Hepatocyte (in vitro differentiated cells): Measurements from ENCODE around the gene FAM151B. TPM values are rescaled to one million over a fixed set of nuclear protein-coding genes. Genes with fewer than 3 reads are reported as not detected.
"Not testable (repeated sequence)": the region's sequence is repeated elsewhere in the genome, so short reads cannot be mapped to it uniquely, and the experiment has no call there.

Experiments
- DNase-seq: peaks from one replicate; pipeline ENCODE4 v3.0.0-alpha.2; 2016; ENCODE audit warnings: low spot score
- H2AFZ ChIP-seq: fragments of 200-600 bp; sonication (generic); 2 replicates; pipeline ENCODE4 v1.6.0; 2016; ENCODE audit warnings: antibody characterized with exemption, mild to moderate bottlenecking
- H3K27ac ChIP-seq: fragments of 200-600 bp; sonication (generic); 2 replicates; pipeline ENCODE4 v1.5.1; 2016; ENCODE audit warnings: mild to moderate bottlenecking
- H3K27me3 ChIP-seq: fragments of 200-600 bp; sonication (generic); 2 replicates; pipeline ENCODE4 v1.6.1; 2016
- H3K36me3 ChIP-seq: fragments of 200-600 bp; sonication (generic); replicated peaks from 2 replicates; pipeline ENCODE4 v1.5.1; 2016; ENCODE audit warnings: low read depth; ENCODE audit not compliant: insufficient read depth
- H3K4me1 ChIP-seq: fragments of 200-600 bp; sonication (generic); 2 replicates; pipeline ENCODE4 v1.5.1; 2016; ENCODE audit warnings: mild to moderate bottlenecking, moderate library complexity; ENCODE audit not compliant: insufficient read depth
- H3K4me2 ChIP-seq: fragments of 200-600 bp; sonication (generic); 2 replicates; pipeline ENCODE4 v1.6.0; 2016
- H3K4me3 ChIP-seq: fragments of 200-600 bp; sonication (generic); 2 replicates; pipeline ENCODE4 v1.5.1; 2016; ENCODE audit warnings: mild to moderate bottlenecking
- H3K79me2 ChIP-seq: fragments of 200-600 bp; sonication (generic); 2 replicates; pipeline ENCODE4 v1.6.0; 2017; ENCODE audit warnings: mild to moderate bottlenecking
- H3K9me2 ChIP-seq: fragments of 200-600 bp; sonication (generic); replicated peaks from 2 replicates; pipeline ENCODE4 v1.6.0; 2017; ENCODE audit warnings: mild to moderate bottlenecking; ENCODE audit not compliant: insufficient read depth
- H3K9me3 ChIP-seq: fragments of 200-600 bp; sonication (generic); 2 replicates; pipeline ENCODE4 v1.5.1; 2016; ENCODE audit warnings: low read depth, mild to moderate bottlenecking
- H4K20me1 ChIP-seq: fragments of 200-600 bp; sonication (generic); 2 replicates; pipeline ENCODE4 v1.6.0; 2016; ENCODE audit warnings: mild to moderate bottlenecking; ENCODE audit not compliant: insufficient read depth, poor library complexity, severe bottlenecking
- EZH2 ChIP-seq: fragments of 200-600 bp; sonication (generic); IDR thresholded peaks from 2 replicates; pipeline ENCODE4 v1.6.1; 2016; ENCODE audit warnings: antibody characterized with exemption, mild to moderate bottlenecking, borderline replicate concordance
- EZH2phosphoT487 ChIP-seq: fragments of 200-600 bp; sonication (generic); IDR thresholded peaks from one replicate; pipeline ENCODE4 v1.6.1; 2018; ENCODE audit warnings: antibody characterized with exemption, mild to moderate bottlenecking, low read depth, moderate library complexity; ENCODE audit not compliant: unreplicated experiment, severe bottlenecking
- WGBS: methylation state at CpG from one replicate; pipeline ENCODE4 v1.1.6; 2016; ENCODE audit warnings: low lambda C conversion rate; ENCODE audit errors: missing lambda C conversion rate; 5-methylcytosine and 5-hydroxymethylcytosine counted together
- polyA plus RNA-seq: library from polyadenylated mRNA; unstranded; fragments of >200 nt; fragmentation: Nextera tagmentation; extraction: Ambion mirVana; gene quantifications from 2 replicates; pipeline ENCODE4 v1.2.1, GENCODE V29; 2016
- total RNA-seq: library from RNA; depleted of rRNA; stranded (reverse); fragments of >200 nt; gene quantifications from 2 replicates; pipeline ENCODE4 v1.2.3, GENCODE V29; 2014
- TF ChIP-seq, protein P1 (sequence below): fragments of 200-600 bp; sonication (generic); IDR thresholded peaks from 2 replicates; pipeline ENCODE4 v1.5.1; 2016; ENCODE audit warnings: antibody characterized with exemption, mild to moderate bottlenecking; ENCODE audit not compliant: poor library complexity

The FAM151B gene
- total and polyA plus RNA-seq, 2 experiments from 2014 or later, result 0.94 to 2.7 TPM

- 90% methylated on average over 3 of the region's 3 CpGs for WGBS
These were observed 3.4 kb downstream of the FAM151B start for GRCh38 chr5:80491296-80491695.

GRCh38 chr5:80492741-80493140 lies 4.8 kb downstream of the FAM151B start:
- H3K79me2 ChIP-seq, result no peaks in the 10 kb centered on the region
- H3K9me2 ChIP-seq, result no peaks in the 10 kb centered on the region
- no peak overlapping the region for H3K4me3 ChIP-seq
- TF ChIP-seq, protein P1, sequence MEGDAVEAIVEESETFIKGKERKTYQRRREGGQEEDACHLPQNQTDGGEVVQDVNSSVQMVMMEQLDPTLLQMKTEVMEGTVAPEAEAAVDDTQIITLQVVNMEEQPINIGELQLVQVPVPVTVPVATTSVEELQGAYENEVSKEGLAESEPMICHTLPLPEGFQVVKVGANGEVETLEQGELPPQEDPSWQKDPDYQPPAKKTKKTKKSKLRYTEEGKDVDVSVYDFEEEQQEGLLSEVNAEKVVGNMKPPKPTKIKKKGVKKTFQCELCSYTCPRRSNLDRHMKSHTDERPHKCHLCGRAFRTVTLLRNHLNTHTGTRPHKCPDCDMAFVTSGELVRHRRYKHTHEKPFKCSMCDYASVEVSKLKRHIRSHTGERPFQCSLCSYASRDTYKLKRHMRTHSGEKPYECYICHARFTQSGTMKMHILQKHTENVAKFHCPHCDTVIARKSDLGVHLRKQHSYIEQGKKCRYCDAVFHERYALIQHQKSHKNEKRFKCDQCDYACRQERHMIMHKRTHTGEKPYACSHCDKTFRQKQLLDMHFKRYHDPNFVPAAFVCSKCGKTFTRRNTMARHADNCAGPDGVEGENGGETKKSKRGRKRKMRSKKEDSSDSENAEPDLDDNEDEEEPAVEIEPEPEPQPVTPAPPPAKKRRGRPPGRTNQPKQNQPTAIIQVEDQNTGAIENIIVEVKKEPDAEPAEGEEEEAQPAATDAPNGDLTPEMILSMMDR, result no peak
- no peak for TF ChIP-seq EZH2
- no peak for TF ChIP-seq EZH2phosphoT487
- H4K20me1 ChIP-seq, result no peaks in the 10 kb centered on the region
- peak overlapping the region; percentile 25 for H3K27ac ChIP-seq
- WGBS, result 100% methylated on average over 3 of the region's 3 CpGs
- H3K36me3 ChIP-seq, result no peaks in the 10 kb centered on the region
- H3K27me3 ChIP-seq, result no peaks in the 10 kb centered on the region
- DNase-seq, result no peak
- no peak overlapping the region for H3K4me2 ChIP-seq
- H2AFZ ChIP-seq, result no peak overlapping the region
- H3K4me1 ChIP-seq, result no peaks in the 10 kb centered on the region
- no peaks in the 10 kb centered on the region for H3K9me3 ChIP-seq

More at GRCh38 chr5:80491296-80491695, 3.4 kb downstream of the FAM151B start:
- TF ChIP-seq, protein P1, result no peak
- TF ChIP-seq EZH2 (no peak), EZH2phosphoT487 (no peak)
- Histone ChIP-seq H3K27ac (no peak overlapping the region), H4K20me1 (no peaks in the 10 kb centered on the region), H3K4me2 (no peak overlapping the region), H3K36me3 (no peaks in the 10 kb centered on the region), H2AFZ (no peak overlapping the region), H3K9me2 (no peaks in the 10 kb centered on the region), H3K9me3 (no peaks in the 10 kb centered on the region), H3K79me2 (no peaks in the 10 kb centered on the region), H3K27me3 (no peaks in the 10 kb centered on the region), H3K4me3 (no peak overlapping the region), H3K4me1 (no peaks in the 10 kb centered on the region)
- DNase-seq, result no peak

DNA sequence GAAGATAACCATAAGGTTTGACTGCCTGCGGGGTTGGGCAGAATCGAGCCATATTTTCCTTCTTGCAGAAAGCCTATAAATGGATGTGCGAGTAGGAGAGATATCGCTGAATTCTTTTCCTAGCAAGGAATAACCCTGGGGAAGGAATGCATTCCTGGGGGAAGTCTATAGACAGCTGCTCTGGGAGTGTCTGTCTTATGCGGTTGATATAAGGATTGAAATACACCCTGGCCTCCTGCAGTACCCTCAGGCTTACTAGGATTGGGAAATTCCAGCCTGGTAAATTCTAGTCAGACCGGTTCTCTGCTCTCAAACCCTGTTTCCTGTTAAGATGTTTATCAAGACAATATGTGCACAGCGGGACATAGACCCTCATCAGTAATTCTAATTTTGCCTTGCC lies 5.5 kb downstream of the FAM151B start:
- not testable (repeated sequence) for H3K27me3 ChIP-seq, H4K20me1 ChIP-seq, H3K36me3 ChIP-seq, H3K79me2 ChIP-seq, H3K9me3 ChIP-seq, H2AFZ ChIP-seq, H3K4me2 ChIP-seq, DNase-seq, H3K9me2 ChIP-seq, H3K4me3 ChIP-seq, H3K4me1 ChIP-seq
- 71% methylated on average over 7 of the region's 7 CpGs for WGBS
- H3K27ac ChIP-seq, result peak overlapping the region; percentile 25

DNA sequence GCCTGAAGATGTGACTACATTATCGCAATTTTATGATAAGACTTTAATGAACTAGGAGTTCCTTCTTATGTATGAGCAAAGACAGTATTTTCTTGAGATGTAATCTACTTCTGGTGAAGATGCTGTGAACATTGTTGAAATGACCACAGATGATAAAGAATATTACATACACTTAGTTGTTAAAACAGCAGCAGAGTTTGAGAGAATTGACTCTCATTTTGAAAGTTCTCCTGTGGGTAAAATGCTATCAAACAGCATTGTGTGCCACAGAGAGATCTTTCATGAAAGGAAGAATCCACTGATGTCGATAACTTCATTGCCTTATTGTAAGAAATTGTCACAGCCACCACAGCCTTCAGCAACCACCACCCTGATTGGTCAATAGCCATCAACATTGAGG lies 8.0 kb downstream of the FAM151B start:
- TF ChIP-seq EZH2phosphoT487 (no peak), EZH2 (no peak)
- TF ChIP-seq, protein P1, result no peak
- Histone ChIP-seq H2AFZ (no peak overlapping the region), H3K4me3 (no peak overlapping the region), H3K9me3 (no peaks in the 10 kb centered on the region), H3K4me1 (no peaks in the 10 kb centered on the region), H3K79me2 (no peaks in the 10 kb centered on the region), H3K27ac (no peak overlapping the region), H3K4me2 (no peak overlapping the region), H3K9me2 (no peaks in the 10 kb centered on the region), H3K27me3 (no peaks in the 10 kb centered on the region), H4K20me1 (no peaks in the 10 kb centered on the region), H3K36me3 (no peaks in the 10 kb centered on the region)
- no peak for DNase-seq
- 98% methylated on average over 2 of the region's 2 CpGs for WGBS
